ENCODE results near the gene GOLGA6L25. TPM values are rescaled to one million over a fixed set of nuclear protein-coding genes. Genes with fewer than 3 reads are reported as not detected.
"Not testable (repeated sequence)": the region's sequence is repeated elsewhere in the genome, so short reads cannot be mapped to it uniquely, and the experiment has no call there.

Gene GOLGA6L25
- not detected for total RNA-seq
- long read RNA-seq, result 0 reads

- ATAC-seq; intact Hi-C loops (cut with DNase I); DNase-seq (ENCODE audit: missing footprints): not testable (repeated sequence)
Measured at GRCh38 chr15:28553268-28553667, at the start of gene GOLGA6L25. GOLGA6L25 (plus strand) TSS chr15:28553568; CDS start chr15:28553629, 61 bp downstream.

- DNase-seq (ENCODE audit: missing footprints); intact Hi-C loops (cut with DNase I); ATAC-seq: not testable (repeated sequence)
Measured at GRCh38 chr15:28508217-28508889, 45.0 kb upstream of the GOLGA6L25 start.

- ATAC-seq; intact Hi-C loops (cut with DNase I): not testable (repeated sequence)
- peak; percentile 1 for DNase-seq (ENCODE audit: missing footprints)
Measured at GRCh38 chr15:28514128-28514527, 39.2 kb upstream of the GOLGA6L25 start.

GRCh38 chr15:28515208-28515607, 38.2 kb upstream of the GOLGA6L25 start:
- ATAC-seq; DNase-seq (ENCODE audit: missing footprints); intact Hi-C loops (cut with DNase I): not testable (repeated sequence)

- DNase-seq (ENCODE audit: missing footprints), result peak; percentile 27
- not testable (repeated sequence) for ATAC-seq
Measured at GRCh38 chr15:28532954-28533353, 20.4 kb upstream of the GOLGA6L25 start, which contains the start of gene GOLGA8G. GOLGA8G (minus strand) TSS chr15:28532971; CDS start chr15:28532909, 62 bp downstream.

GRCh38 chr15:28573351-28573750, 20.0 kb downstream of the GOLGA6L25 start:
- ATAC-seq; intact Hi-C loops (cut with DNase I); DNase-seq (ENCODE audit: missing footprints): not testable (repeated sequence)

More at GRCh38 chr15:28532954-28533353, 20.4 kb upstream of the GOLGA6L25 start, which contains the start of gene GOLGA8G:
- intact Hi-C loops (cut with DNase I), result not testable (repeated sequence)

GRCh38 chr15:28588977-28589606, 35.7 kb downstream of the GOLGA6L25 start:
- ATAC-seq; intact Hi-C loops (cut with DNase I); DNase-seq (ENCODE audit: missing footprints): not testable (repeated sequence)

GRCh38 chr15:28589769-28590168, 36.4 kb downstream of the GOLGA6L25 start:
- ATAC-seq; DNase-seq (ENCODE audit: missing footprints); intact Hi-C loops (cut with DNase I): not testable (repeated sequence)

GRCh38 chr15:28592395-28592794, 39.0 kb downstream of the GOLGA6L25 start:
- DNase-seq (ENCODE audit: missing footprints); ATAC-seq; intact Hi-C loops (cut with DNase I): not testable (repeated sequence)

GRCh38 chr15:28593424-28594129, 40.2 kb downstream of the GOLGA6L25 start:
- ATAC-seq; intact Hi-C loops (cut with DNase I); DNase-seq (ENCODE audit: missing footprints): not testable (repeated sequence)

GRCh38 chr15:28597471-28597870, 44.1 kb downstream of the GOLGA6L25 start:
- ATAC-seq; intact Hi-C loops (cut with DNase I); DNase-seq (ENCODE audit: missing footprints): not testable (repeated sequence)

- intact Hi-C loops (cut with DNase I); ATAC-seq: not testable (repeated sequence)
- peak; percentile 68 for DNase-seq (ENCODE audit: missing footprints)
Measured at GRCh38 chr15:28598209-28598608, 44.8 kb downstream of the GOLGA6L25 start.

GRCh38 chr15:28602152-28602551, 48.8 kb downstream of the GOLGA6L25 start:
- ATAC-seq, result peak; percentile 83
- DNase-seq (ENCODE audit: missing footprints); intact Hi-C loops (cut with DNase I): not testable (repeated sequence)

Other genes with a start within 250 kb of the GOLGA6L25 start
- 39.0 TPM for gene HERC2, start 231.4 kb upstream of the GOLGA6L25 start, total RNA-seq
- not detected for gene GOLGA6L24, start 195.5 kb upstream of the GOLGA6L25 start, total RNA-seq
- gene GOLGA8F, start 174.9 kb upstream of the GOLGA6L25 start, total RNA-seq, result not detected
- not detected for gene GOLGA8G, start 20.6 kb upstream of the GOLGA6L25 start, total RNA-seq
- gene GOLGA8M, start 158.9 kb downstream of the GOLGA6L25 start, total RNA-seq, result 2.6 TPM